AG08396 (cell line): ENCODE data around the gene EVPLL.
"Not testable (repeated sequence)": the region's sequence is repeated elsewhere in the genome, so short reads cannot be mapped to it uniquely, and the experiment has no call there.

ENCODE experiments used
- DNase-seq: peaks from one replicate; pipeline ENCODE4 v3.0.0; 2012; ENCODE audit warnings: low spot score, mixed read lengths

The EVPLL gene

DNA sequence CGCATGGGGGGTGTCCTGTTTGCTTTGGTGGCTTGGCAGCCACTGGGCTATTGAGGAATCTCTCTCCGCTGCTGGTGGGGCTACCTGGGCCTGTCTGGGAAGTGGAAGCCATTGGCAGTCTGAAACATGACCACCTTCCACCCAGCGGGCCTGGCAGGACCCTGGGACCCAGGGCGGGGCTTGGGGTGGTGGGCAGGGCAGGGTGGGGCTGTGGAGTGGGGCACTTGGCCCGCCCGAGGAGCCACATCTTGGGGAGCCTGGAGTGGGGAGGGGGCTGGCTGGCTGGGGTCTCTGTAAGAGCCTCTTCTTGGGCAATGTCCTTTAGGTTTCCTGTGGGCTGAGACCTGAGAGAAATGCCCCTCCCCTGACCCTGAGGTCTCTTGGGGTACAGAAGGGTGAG, 48.0 kb downstream of the EVPLL start:
- DNase-seq: not testable (repeated sequence)

DNA sequence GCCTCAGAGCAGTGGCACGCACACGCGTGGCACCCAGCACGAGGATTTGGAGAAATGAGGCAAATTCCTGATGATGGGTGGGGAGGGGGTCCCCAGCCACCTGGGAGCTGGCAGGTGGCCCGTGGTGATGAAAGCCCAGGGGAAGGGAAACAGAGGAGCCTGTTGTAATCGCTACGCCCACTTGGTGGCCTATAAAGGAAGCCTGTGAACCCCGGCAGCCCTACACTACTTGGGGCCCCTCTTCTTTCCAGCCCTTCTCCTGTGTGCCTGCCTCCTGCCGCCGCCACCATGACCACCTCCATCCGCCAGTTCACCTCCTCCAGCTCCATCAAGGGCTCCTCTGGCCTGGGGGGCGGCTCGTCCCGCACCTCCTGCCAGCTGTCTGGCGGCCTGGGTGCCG, 49.1 kb downstream of the EVPLL start:
- DNase-seq: not testable (repeated sequence)

DNA sequence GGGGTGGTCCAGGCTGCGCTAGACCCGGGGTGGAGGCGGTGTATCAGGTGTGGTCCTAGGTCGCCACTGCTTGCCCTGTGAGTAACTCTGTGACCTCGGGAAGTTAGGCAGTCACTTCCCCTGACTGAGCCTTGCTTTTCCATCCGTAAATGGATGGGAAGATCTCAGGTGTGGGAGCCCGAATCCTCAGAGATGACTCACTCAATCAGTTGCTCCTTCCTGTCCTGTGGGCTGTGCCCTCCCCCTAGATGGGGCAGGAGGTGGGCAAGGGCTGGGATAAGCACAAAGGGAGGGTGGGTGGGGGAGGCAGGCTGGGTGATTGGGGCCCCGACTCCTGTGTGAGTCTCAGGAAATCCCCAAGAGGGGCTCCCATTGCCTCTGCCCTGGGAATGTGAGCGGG, 54.6 kb downstream of the EVPLL start:
- DNase-seq: not testable (repeated sequence)
